GM23338 (cell line): ENCODE results near the gene SLC25A11.

Experiments used
- CREB1 ChIP-seq: fragments of 250-450 bp; sonication (Bioruptor Pico); IDR thresholded peaks from 2 replicates; pipeline ENCODE4 v1.5.0; 2020; ENCODE audit warnings: low read depth, mild to moderate bottlenecking, moderate library complexity
- EZH2 ChIP-seq: fragments of 200-600 bp; sonication (generic); IDR thresholded peaks from one replicate; pipeline ENCODE4 v1.8.0; 2017; ENCODE audit warnings: antibody characterized with exemption, mild to moderate bottlenecking, low read depth; ENCODE audit not compliant: unreplicated experiment
- EZH2phosphoT487 ChIP-seq: fragments of 200-600 bp; sonication (generic); IDR thresholded peaks from one replicate; pipeline ENCODE4 v1.8.1; 2018; ENCODE audit warnings: antibody characterized with exemption; ENCODE audit not compliant: unreplicated experiment
- JUNB ChIP-seq: IDR thresholded peaks from one replicate; pipeline ENCODE4 v1.6.1; 2016; ENCODE audit warnings: antibody characterized with exemption; ENCODE audit not compliant: unreplicated experiment
- POLR2AphosphoS5 ChIP-seq: IDR thresholded peaks from 2 replicates; pipeline ENCODE4 v1.6.1; 2016; ENCODE audit warnings: antibody characterized with exemption, low read depth
- TF ChIP-seq, protein P1 (sequence below), 2 experiments: fragments of 200-600 bp in 1 of 2; sonication (generic) in 1 of 2; conservative IDR thresholded peaks; 2 replicates each; pipeline versions ENCODE4 v1.5.1 to v1.6.1; 2016 to 2017; ENCODE audit warnings: antibody characterized with exemption in 2 of 2, low read depth in 2 of 2, mild to moderate bottlenecking in 2 of 2, moderate library complexity in 1 of 2
- TF ChIP-seq, protein P2 (sequence below): IDR thresholded peaks from one replicate; pipeline ENCODE4 v1.6.1; 2018; ENCODE audit warnings: antibody characterized with exemption; ENCODE audit not compliant: unreplicated experiment
- TF ChIP-seq, protein P3 (sequence below): IDR thresholded peaks from 2 replicates; pipeline ENCODE4 v1.6.1; 2016; ENCODE audit warnings: antibody characterized with exemption

- TF ChIP-seq CREB1 (CRISPR knock-in tag) (no peak), JUNB (no peak), EZH2 (no peak), POLR2AphosphoS5 (peak; percentile 29; the same call in 1 of the 2 replicates), EZH2phosphoT487 (no peak)
- TF ChIP-seq, protein P1, sequence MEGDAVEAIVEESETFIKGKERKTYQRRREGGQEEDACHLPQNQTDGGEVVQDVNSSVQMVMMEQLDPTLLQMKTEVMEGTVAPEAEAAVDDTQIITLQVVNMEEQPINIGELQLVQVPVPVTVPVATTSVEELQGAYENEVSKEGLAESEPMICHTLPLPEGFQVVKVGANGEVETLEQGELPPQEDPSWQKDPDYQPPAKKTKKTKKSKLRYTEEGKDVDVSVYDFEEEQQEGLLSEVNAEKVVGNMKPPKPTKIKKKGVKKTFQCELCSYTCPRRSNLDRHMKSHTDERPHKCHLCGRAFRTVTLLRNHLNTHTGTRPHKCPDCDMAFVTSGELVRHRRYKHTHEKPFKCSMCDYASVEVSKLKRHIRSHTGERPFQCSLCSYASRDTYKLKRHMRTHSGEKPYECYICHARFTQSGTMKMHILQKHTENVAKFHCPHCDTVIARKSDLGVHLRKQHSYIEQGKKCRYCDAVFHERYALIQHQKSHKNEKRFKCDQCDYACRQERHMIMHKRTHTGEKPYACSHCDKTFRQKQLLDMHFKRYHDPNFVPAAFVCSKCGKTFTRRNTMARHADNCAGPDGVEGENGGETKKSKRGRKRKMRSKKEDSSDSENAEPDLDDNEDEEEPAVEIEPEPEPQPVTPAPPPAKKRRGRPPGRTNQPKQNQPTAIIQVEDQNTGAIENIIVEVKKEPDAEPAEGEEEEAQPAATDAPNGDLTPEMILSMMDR (conservative IDR thresholded peaks at IDR 0.05; ENCODE audit: low read depth in 2 of 2), result no peak
- TF ChIP-seq, protein P2, sequence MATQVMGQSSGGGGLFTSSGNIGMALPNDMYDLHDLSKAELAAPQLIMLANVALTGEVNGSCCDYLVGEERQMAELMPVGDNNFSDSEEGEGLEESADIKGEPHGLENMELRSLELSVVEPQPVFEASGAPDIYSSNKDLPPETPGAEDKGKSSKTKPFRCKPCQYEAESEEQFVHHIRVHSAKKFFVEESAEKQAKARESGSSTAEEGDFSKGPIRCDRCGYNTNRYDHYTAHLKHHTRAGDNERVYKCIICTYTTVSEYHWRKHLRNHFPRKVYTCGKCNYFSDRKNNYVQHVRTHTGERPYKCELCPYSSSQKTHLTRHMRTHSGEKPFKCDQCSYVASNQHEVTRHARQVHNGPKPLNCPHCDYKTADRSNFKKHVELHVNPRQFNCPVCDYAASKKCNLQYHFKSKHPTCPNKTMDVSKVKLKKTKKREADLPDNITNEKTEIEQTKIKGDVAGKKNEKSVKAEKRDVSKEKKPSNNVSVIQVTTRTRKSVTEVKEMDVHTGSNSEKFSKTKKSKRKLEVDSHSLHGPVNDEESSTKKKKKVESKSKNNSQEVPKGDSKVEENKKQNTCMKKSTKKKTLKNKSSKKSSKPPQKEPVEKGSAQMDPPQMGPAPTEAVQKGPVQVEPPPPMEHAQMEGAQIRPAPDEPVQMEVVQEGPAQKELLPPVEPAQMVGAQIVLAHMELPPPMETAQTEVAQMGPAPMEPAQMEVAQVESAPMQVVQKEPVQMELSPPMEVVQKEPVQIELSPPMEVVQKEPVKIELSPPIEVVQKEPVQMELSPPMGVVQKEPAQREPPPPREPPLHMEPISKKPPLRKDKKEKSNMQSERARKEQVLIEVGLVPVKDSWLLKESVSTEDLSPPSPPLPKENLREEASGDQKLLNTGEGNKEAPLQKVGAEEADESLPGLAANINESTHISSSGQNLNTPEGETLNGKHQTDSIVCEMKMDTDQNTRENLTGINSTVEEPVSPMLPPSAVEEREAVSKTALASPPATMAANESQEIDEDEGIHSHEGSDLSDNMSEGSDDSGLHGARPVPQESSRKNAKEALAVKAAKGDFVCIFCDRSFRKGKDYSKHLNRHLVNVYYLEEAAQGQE, result no peak
- TF ChIP-seq, protein P3, sequence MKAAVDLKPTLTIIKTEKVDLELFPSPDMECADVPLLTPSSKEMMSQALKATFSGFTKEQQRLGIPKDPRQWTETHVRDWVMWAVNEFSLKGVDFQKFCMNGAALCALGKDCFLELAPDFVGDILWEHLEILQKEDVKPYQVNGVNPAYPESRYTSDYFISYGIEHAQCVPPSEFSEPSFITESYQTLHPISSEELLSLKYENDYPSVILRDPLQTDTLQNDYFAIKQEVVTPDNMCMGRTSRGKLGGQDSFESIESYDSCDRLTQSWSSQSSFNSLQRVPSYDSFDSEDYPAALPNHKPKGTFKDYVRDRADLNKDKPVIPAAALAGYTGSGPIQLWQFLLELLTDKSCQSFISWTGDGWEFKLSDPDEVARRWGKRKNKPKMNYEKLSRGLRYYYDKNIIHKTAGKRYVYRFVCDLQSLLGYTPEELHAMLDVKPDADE, result no peak
Measured at GRCh38 chr17:4948931-4949320, 9.1 kb upstream of the SLC25A11 start.
